Right lobe of liver (tissue), 4 donors: ENCODE measurements around the gene BACH2.

ENCODE experiments used
- CTCF ChIP-seq, 4 donors: fragments of 200-600 bp in 3 of 4; fragments of 450-650 bp in 1 of 4; IDR thresholded peaks; one replicate each; pipeline versions ENCODE4 v1.5.1 to v1.8.0; 2016 to 2022; ENCODE audit warnings: antibody characterized with exemption in 4 of 4, mild to moderate bottlenecking in 2 of 4
- POLR2A ChIP-seq: fragments of 450-650 bp; IDR thresholded peaks from one replicate; pipeline ENCODE4 v1.6.1; 2017; ENCODE audit warnings: antibody characterized with exemption, mild to moderate bottlenecking
- donor health status: DM: no; HTN: no; CAD: no.
- donor health status: DM: no; HTN: no; CAD: no.
- donor health status: DM: no; HTN: yes; CAD: no.

GRCh38 chr6:89966913-89967312 is 329.7 kb downstream of the BACH2 start:
- TF ChIP-seq CTCF (IDR thresholded peaks at IDR 0.05) = no peak
- TF ChIP-seq POLR2A = no peak
